K562 (cell line): ENCODE results near the gene UNC5B. TPM values are rescaled to one million over a fixed set of nuclear protein-coding genes. Genes with fewer than 3 reads are reported as not detected.

ENCODE experiments used
- ADNP ChIP-seq: fragments of 200-800 bp; sonication (Bioruptor generic); IDR thresholded peaks from 2 replicates; pipeline ENCODE4 v1.6.1; 2016; ENCODE audit warnings: missing genetic modification characterization, missing compliant biosample characterization
- BCOR ChIP-seq: fragments of 450-650 bp; IDR thresholded peaks from 2 replicates; pipeline ENCODE4 v1.6.1; 2016
- C11orf30 ChIP-seq: fragments of 450-650 bp; IDR thresholded peaks from 2 replicates; pipeline ENCODE4 v1.6.1; 2016; ENCODE audit warnings: low read depth, mild to moderate bottlenecking
- MAFK ChIP-seq: IDR thresholded peaks from 2 replicates; pipeline ENCODE4 v1.6.1; 2011; ENCODE audit warnings: low read length, improper control_type of control experiment
- MYC ChIP-seq, 2 experiments: fragments of 250-450 bp in 1 of 2; sonication (Bioruptor Pico) in 1 of 2; IDR thresholded peaks; 2 replicates each; pipeline versions ENCODE4 v1.5.1 to v1.6.1; 2012 to 2021; ENCODE audit warnings: low read depth in 2 of 2, borderline replicate concordance in 1 of 2, improper control_type of control experiment in 1 of 2, low read length in 1 of 2, mild to moderate bottlenecking in 1 of 2, moderate library complexity in 1 of 2
- RCOR1 ChIP-seq, 2 experiments: IDR thresholded peaks; 2 replicates each; pipeline ENCODE4 v1.6.1; 2012; ENCODE audit warnings: low read depth in 2 of 2, low read length in 2 of 2, borderline replicate concordance in 1 of 2, improper control_type of control experiment in 1 of 2
- SRSF3 ChIP-seq: fragments of 200-400 bp; formaldehyde crosslinking; IDR thresholded peaks from 2 replicates; pipeline ENCODE4 v1.6.1; 2016; ENCODE audit warnings: mild to moderate bottlenecking, low read length, moderate library complexity; ENCODE audit not compliant: insufficient read depth
- ZNF766 ChIP-seq: fragments of 200-800 bp; sonication (Bioruptor generic); conservative IDR thresholded peaks from 2 replicates; pipeline ENCODE4 v1.6.1; 2016; ENCODE audit warnings: missing genetic modification characterization, missing compliant biosample characterization
- polyA plus RNA-seq, 8 experiments: library from polyadenylated mRNA; depleted of rRNA in 4 of 8; stranded (reverse) in 5 of 8; unstranded in 3 of 8; fragments of >200 nt; fragmentation: Nextera tagmentation in 2 of 8; fragmentation: Illumina TruSeq in 1 of 8; extraction: Ambion mirVana in 2 of 8; extraction: Trizol in 1 of 8; gene quantifications; 2 replicates each; pipeline versions ENCODE4 v1.2.1 to v1.2.3, GENCODE V29; 2011 to 2014; ENCODE audit warnings: inconsistent platforms in 1 of 8, missing spikeins in 1 of 8
- total RNA-seq, 7 experiments: library from RNA; depleted of rRNA in 6 of 7; stranded (reverse); fragments of >200 nt in 6 of 7; fragmentation: Illumina TruSeq in 2 of 7; extraction: Trizol in 2 of 7; gene quantifications; 2 replicates each; pipeline versions ENCODE4 v1.2.1 to v1.2.3, GENCODE V29; 2011 to 2021; ENCODE audit warnings: low replicate concordance in 1 of 7
- TF ChIP-seq, protein P1 (sequence below), 2 experiments: fragments of 450-650 bp in 1 of 2; IDR thresholded peaks; 2 replicates each; pipeline ENCODE4 v1.6.1; 2011 to 2017; ENCODE audit warnings: low read depth in 2 of 2, antibody characterized with exemption in 1 of 2, borderline replicate concordance in 1 of 2, low read length in 1 of 2, mild to moderate bottlenecking in 1 of 2, mixed read lengths in 1 of 2; ENCODE audit not compliant: control insufficient read depth in 1 of 2
- TF ChIP-seq, protein P2 (sequence below): fragments of 200-800 bp; sonication (Bioruptor generic); IDR thresholded peaks from 2 replicates; pipeline ENCODE4 v1.6.1; 2016; ENCODE audit warnings: missing genetic modification characterization, missing compliant biosample characterization
- TF ChIP-seq, protein P3 (sequence below): fragments of 450-650 bp; IDR thresholded peaks from 2 replicates; pipeline ENCODE4 v1.6.1; 2016; ENCODE audit warnings: mild to moderate bottlenecking

The UNC5B gene
- total and polyA plus RNA-seq, 9 of the 15 experiments (the other 6 are each of a cell fraction or from before 2014, with no cell fraction given): 0.10 to 8.4 (median 2.1) TPM

DNA sequence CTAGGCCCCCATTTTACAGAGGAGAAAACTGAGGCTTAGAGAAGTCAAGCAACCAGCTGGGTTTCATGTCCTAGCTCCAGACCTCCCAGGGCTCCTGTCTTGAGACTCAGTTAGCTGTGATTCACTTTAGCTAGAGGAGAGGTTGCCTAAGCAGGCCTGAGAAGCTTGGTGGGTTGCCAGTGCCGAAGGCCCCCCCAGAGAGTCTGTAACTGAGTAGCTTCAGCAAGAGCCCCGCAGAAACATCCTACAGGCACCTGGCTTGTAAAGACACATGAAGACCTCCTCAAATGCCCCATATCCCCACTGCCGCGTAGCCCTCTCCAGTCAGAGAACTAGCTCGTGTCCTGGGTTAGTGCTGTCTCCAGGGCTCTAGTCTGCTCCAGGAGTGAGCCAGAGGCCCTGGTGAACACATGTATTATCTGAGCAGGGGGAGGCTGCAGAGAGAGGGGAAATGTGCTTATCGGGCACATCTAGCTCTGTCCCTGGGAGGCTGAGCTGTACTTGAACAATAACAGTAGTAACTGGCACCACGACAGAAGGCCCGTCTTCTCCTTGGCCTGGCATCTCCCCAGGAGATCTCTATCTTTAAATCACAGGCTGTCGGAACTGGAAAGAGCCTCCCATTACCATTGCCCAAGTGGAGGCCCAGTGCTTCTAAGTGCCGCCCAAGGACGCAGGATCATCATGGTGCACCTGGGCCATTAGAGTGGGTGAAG lies 28.9 kb downstream of the UNC5B start (continued):
- TF ChIP-seq, protein P1, sequence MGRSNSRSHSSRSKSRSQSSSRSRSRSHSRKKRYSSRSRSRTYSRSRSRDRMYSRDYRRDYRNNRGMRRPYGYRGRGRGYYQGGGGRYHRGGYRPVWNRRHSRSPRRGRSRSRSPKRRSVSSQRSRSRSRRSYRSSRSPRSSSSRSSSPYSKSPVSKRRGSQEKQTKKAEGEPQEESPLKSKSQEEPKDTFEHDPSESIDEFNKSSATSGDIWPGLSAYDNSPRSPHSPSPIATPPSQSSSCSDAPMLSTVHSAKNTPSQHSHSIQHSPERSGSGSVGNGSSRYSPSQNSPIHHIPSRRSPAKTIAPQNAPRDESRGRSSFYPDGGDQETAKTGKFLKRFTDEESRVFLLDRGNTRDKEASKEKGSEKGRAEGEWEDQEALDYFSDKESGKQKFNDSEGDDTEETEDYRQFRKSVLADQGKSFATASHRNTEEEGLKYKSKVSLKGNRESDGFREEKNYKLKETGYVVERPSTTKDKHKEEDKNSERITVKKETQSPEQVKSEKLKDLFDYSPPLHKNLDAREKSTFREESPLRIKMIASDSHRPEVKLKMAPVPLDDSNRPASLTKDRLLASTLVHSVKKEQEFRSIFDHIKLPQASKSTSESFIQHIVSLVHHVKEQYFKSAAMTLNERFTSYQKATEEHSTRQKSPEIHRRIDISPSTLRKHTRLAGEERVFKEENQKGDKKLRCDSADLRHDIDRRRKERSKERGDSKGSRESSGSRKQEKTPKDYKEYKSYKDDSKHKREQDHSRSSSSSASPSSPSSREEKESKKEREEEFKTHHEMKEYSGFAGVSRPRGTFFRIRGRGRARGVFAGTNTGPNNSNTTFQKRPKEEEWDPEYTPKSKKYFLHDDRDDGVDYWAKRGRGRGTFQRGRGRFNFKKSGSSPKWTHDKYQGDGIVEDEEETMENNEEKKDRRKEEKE (IDR thresholded peaks at IDR 0.05; ENCODE audit: borderline replicate concordance in 1 of 2, control insufficient read depth in 1 of 2, low read depth in 2 of 2, low read length in 1 of 2): no peak
- TF ChIP-seq, protein P2, sequence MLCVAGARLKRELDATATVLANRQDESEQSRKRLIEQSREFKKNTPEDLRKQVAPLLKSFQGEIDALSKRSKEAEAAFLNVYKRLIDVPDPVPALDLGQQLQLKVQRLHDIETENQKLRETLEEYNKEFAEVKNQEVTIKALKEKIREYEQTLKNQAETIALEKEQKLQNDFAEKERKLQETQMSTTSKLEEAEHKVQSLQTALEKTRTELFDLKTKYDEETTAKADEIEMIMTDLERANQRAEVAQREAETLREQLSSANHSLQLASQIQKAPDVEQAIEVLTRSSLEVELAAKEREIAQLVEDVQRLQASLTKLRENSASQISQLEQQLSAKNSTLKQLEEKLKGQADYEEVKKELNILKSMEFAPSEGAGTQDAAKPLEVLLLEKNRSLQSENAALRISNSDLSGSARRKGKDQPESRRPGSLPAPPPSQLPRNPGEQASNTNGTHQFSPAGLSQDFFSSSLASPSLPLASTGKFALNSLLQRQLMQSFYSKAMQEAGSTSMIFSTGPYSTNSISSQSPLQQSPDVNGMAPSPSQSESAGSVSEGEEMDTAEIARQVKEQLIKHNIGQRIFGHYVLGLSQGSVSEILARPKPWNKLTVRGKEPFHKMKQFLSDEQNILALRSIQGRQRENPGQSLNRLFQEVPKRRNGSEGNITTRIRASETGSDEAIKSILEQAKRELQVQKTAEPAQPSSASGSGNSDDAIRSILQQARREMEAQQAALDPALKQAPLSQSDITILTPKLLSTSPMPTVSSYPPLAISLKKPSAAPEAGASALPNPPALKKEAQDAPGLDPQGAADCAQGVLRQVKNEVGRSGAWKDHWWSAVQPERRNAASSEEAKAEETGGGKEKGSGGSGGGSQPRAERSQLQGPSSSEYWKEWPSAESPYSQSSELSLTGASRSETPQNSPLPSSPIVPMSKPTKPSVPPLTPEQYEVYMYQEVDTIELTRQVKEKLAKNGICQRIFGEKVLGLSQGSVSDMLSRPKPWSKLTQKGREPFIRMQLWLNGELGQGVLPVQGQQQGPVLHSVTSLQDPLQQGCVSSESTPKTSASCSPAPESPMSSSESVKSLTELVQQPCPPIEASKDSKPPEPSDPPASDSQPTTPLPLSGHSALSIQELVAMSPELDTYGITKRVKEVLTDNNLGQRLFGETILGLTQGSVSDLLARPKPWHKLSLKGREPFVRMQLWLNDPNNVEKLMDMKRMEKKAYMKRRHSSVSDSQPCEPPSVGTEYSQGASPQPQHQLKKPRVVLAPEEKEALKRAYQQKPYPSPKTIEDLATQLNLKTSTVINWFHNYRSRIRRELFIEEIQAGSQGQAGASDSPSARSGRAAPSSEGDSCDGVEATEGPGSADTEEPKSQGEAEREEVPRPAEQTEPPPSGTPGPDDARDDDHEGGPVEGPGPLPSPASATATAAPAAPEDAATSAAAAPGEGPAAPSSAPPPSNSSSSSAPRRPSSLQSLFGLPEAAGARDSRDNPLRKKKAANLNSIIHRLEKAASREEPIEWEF (CRISPR knock-in tag): no peak
- TF ChIP-seq C11orf30 (peak; percentile 52; the same call in 1 of the 2 replicates), MYC (IDR thresholded peaks at IDR 0.05; ENCODE audit: low read depth, low read length) (0 out of 2 replicates have a peak, but pooled peaks have one; percentile 47), MYC (CRISPR knock-in tag; IDR thresholded peaks at IDR 0.05; ENCODE audit: borderline replicate concordance, low read depth) (no peak), ZNF766 (CRISPR knock-in tag) (peak; percentile 56; the same call in 1 of the 2 replicates), MAFK (peak; percentile 13; the same call in 1 of the 2 replicates), SRSF3 (no peak), ADNP (tag) (peak; percentile 65), BCOR (0 out of 2 replicates have a peak, but pooled peaks have one; percentile 39), RCOR1 (IDR thresholded peaks at IDR 0.05; ENCODE audit: borderline replicate concordance in 1 of 2, low read depth in 2 of 2, low read length in 2 of 2) (peak in 1 of 2 experiments; percentile 33; a peak in 1 of 4 replicates)
- TF ChIP-seq, protein P3, sequence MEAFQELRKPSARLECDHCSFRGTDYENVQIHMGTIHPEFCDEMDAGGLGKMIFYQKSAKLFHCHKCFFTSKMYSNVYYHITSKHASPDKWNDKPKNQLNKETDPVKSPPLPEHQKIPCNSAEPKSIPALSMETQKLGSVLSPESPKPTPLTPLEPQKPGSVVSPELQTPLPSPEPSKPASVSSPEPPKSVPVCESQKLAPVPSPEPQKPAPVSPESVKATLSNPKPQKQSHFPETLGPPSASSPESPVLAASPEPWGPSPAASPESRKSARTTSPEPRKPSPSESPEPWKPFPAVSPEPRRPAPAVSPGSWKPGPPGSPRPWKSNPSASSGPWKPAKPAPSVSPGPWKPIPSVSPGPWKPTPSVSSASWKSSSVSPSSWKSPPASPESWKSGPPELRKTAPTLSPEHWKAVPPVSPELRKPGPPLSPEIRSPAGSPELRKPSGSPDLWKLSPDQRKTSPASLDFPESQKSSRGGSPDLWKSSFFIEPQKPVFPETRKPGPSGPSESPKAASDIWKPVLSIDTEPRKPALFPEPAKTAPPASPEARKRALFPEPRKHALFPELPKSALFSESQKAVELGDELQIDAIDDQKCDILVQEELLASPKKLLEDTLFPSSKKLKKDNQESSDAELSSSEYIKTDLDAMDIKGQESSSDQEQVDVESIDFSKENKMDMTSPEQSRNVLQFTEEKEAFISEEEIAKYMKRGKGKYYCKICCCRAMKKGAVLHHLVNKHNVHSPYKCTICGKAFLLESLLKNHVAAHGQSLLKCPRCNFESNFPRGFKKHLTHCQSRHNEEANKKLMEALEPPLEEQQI: no peak
